Measurements from ENCODE around the gene DMRT1. TPM values are rescaled to one million over a fixed set of nuclear protein-coding genes. Genes with fewer than 3 reads are reported as not detected.

Gene DMRT1
- total and polyA plus RNA-seq, 2 donors from 2014 or later = not detected

DNA sequence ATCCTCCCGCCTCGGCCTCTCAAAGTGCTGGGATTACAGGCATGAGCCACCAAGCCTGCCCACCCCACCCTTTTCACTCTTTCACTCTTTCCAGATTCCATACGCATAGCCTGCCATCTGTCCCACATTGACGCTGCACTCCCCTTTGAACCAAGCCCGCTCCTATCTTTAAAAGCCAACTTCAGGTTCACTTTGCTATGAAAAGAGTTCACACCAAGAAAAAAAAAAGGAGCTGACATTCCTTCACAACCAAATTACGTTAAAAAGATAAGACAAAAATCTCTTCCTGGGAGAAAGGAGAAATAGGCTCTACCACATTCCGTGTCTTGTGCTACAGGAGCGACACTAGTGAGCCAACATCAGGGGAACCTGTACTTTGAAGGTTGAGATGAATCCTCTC is 41.5 kb downstream of the DMRT1 start:
- no peak overlapping the region for H3K27ac ChIP-seq (ENCODE audit: low read depth in 2 of 2, low read length in 2 of 2)
- FAIRE-seq (no peak), DNase-seq (no peak)
- H3K9me3 ChIP-seq (ENCODE audit: control insufficient read depth in 2 of 3, insufficient read depth in 1 of 3, low read length in 3 of 3) = no peaks in the 10 kb centered on the region
- H3K27me3 ChIP-seq (ENCODE audit: control insufficient read depth, insufficient read depth, low read length) = no peaks in the 10 kb centered on the region
- H3K4me1 ChIP-seq (ENCODE audit: control insufficient read depth in 2 of 3, insufficient read depth in 2 of 3, low read depth in 1 of 3, low read length in 3 of 3) = no peaks in the 10 kb centered on the region
- H3K9ac ChIP-seq (ENCODE audit: low read length in 3 of 3) = no peak overlapping the region
- intact Hi-C loops (cut with DNase I) = no loop called here
- TF ChIP-seq, protein P1, sequence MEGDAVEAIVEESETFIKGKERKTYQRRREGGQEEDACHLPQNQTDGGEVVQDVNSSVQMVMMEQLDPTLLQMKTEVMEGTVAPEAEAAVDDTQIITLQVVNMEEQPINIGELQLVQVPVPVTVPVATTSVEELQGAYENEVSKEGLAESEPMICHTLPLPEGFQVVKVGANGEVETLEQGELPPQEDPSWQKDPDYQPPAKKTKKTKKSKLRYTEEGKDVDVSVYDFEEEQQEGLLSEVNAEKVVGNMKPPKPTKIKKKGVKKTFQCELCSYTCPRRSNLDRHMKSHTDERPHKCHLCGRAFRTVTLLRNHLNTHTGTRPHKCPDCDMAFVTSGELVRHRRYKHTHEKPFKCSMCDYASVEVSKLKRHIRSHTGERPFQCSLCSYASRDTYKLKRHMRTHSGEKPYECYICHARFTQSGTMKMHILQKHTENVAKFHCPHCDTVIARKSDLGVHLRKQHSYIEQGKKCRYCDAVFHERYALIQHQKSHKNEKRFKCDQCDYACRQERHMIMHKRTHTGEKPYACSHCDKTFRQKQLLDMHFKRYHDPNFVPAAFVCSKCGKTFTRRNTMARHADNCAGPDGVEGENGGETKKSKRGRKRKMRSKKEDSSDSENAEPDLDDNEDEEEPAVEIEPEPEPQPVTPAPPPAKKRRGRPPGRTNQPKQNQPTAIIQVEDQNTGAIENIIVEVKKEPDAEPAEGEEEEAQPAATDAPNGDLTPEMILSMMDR (IDR thresholded peaks at IDR 0.05; ENCODE audit: borderline replicate concordance, extremely low read depth, insufficient read depth) = no peak
- no peaks in the 10 kb centered on the region for H3K36me3 ChIP-seq (ENCODE audit: control insufficient read depth in 2 of 3, insufficient read depth in 3 of 3, low read length in 3 of 3)
- H3K4me3 ChIP-seq (ENCODE audit: low read length in 3 of 3) = no peak overlapping the region

DNA sequence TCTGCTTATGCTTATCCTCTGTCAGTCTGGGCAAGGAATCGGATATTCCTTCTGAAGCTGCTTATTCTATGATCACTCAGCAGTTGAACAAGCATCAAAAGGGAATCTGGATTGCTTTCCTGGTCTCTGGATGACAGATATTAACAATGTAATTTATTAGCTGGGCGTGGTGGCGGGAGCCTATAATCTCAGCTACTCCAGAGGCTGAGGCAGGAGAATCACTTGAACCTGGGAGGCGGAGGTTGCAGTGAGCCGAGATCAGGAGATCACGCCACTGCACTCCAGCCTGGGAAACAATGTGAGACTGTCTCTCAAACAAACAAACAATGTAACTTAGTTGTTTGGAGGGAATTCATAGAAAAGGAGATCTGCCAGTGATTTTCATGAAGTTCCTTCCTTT is 45.4 kb downstream of the DMRT1 start:
- Histone ChIP-seq H3K27me3 (ENCODE audit: control insufficient read depth, insufficient read depth, low read length) (no peaks in the 10 kb centered on the region), H3K9me3 (ENCODE audit: control insufficient read depth in 2 of 3, insufficient read depth in 1 of 3, low read length in 3 of 3) (no peaks in the 10 kb centered on the region), H3K4me1 (ENCODE audit: control insufficient read depth in 2 of 3, insufficient read depth in 2 of 3, low read depth in 1 of 3, low read length in 3 of 3) (no peaks in the 10 kb centered on the region), H3K36me3 (ENCODE audit: control insufficient read depth in 2 of 3, insufficient read depth in 3 of 3, low read length in 3 of 3) (no peaks in the 10 kb centered on the region), H3K9ac (ENCODE audit: low read length in 3 of 3) (no peak overlapping the region), H3K27ac (ENCODE audit: low read depth in 2 of 2, low read length in 2 of 2) (no peak overlapping the region), H3K4me3 (ENCODE audit: low read length in 3 of 3) (no peak overlapping the region)
- no peak for FAIRE-seq
- no peak for DNase-seq
- TF ChIP-seq, protein P1 (IDR thresholded peaks at IDR 0.05; ENCODE audit: borderline replicate concordance, extremely low read depth, insufficient read depth) = no peak
- intact Hi-C loops (cut with DNase I) = no loop called here

DNA sequence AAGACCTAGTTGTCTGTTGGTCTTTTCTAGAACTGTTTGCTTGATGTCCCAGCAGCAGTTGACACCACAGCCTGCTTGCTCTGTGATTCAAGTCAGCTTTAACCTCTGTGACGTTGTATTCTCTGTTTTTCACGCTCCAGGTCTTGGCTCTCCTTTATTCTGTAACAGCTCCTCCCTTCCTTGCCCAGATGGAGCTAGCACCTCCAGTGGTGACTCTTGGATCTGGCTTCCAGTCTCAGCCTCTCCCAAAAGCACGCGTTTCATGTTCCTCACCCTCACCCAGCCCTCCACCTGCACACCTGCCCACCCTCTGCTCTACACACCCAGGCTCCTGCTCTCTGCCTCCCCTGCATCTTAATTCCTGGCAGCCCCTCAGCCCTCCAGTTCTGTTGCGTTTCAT is 50.6 kb downstream of the DMRT1 start:
- Histone ChIP-seq H3K36me3 (ENCODE audit: control insufficient read depth in 2 of 3, insufficient read depth in 3 of 3, low read length in 3 of 3) (no peaks in the 10 kb centered on the region), H3K27me3 (ENCODE audit: control insufficient read depth, insufficient read depth, low read length) (no peaks in the 10 kb centered on the region), H3K9me3 (ENCODE audit: control insufficient read depth in 2 of 3, insufficient read depth in 1 of 3, low read length in 3 of 3) (no peaks in the 10 kb centered on the region), H3K9ac (ENCODE audit: low read length in 3 of 3) (no peak overlapping the region), H3K4me3 (ENCODE audit: low read length in 3 of 3) (no peak overlapping the region), H3K27ac (ENCODE audit: low read depth in 2 of 2, low read length in 2 of 2) (no peak overlapping the region), H3K4me1 (ENCODE audit: control insufficient read depth in 2 of 3, insufficient read depth in 2 of 3, low read depth in 1 of 3, low read length in 3 of 3) (no peaks in the 10 kb centered on the region)
- TF ChIP-seq, protein P1 (IDR thresholded peaks at IDR 0.05; ENCODE audit: borderline replicate concordance, extremely low read depth, insufficient read depth) = no peak
- intact Hi-C loops (cut with DNase I) = no loop called here
- no peak for DNase-seq
- no peak for FAIRE-seq

DNA sequence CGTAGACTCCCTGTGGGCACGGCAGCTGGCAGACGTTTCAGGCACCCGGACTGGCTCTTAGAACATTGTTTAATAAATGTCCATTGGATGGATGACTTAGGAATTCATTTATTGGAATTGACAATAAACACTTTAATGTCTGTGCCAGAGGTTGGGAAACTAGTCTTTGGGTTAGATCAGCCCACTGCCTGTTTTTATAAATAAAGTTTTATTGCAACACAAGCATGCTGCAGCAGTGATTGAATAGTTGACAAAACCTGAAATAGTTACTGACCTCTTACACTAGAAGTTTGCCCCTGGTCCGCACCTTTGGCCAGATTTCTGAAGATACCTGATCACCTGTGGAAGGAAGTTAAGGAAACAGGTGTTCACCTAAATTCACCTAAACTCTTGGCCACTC is 51.6 kb downstream of the DMRT1 start:
- Histone ChIP-seq H3K36me3 (ENCODE audit: control insufficient read depth in 2 of 3, insufficient read depth in 3 of 3, low read length in 3 of 3) (no peaks in the 10 kb centered on the region), H3K27ac (ENCODE audit: low read depth in 2 of 2, low read length in 2 of 2) (no peak overlapping the region), H3K9me3 (ENCODE audit: control insufficient read depth in 2 of 3, insufficient read depth in 1 of 3, low read length in 3 of 3) (no peaks in the 10 kb centered on the region), H3K9ac (ENCODE audit: low read length in 3 of 3) (no peak overlapping the region), H3K27me3 (ENCODE audit: control insufficient read depth, insufficient read depth, low read length) (no peaks in the 10 kb centered on the region), H3K4me3 (ENCODE audit: low read length in 3 of 3) (no peak overlapping the region), H3K4me1 (ENCODE audit: control insufficient read depth in 2 of 3, insufficient read depth in 2 of 3, low read depth in 1 of 3, low read length in 3 of 3) (no peaks in the 10 kb centered on the region)
- intact Hi-C loops (cut with DNase I) = no loop called here
- no peak for DNase-seq
- FAIRE-seq = no peak
- TF ChIP-seq, protein P1 (IDR thresholded peaks at IDR 0.05; ENCODE audit: borderline replicate concordance, extremely low read depth, insufficient read depth) = no peak
